C4-2B (cell line): ENCODE measurements around the gene CREM.

Source experiments
- H3K27ac ChIP-seq: fragments of 450-650 bp; 2 replicates; pipeline ENCODE4 v1.5.1; 2017
- ZFX ChIP-seq: fragments of 450-650 bp; IDR thresholded peaks from 2 replicates; pipeline ENCODE4 v1.6.1; 2017
- TF ChIP-seq, protein P1 (sequence below): fragments of 450-650 bp; conservative IDR thresholded peaks from 2 replicates; pipeline ENCODE4 v1.5.1; 2017; ENCODE audit warnings: mild to moderate bottlenecking

The CREM gene

DNA sequence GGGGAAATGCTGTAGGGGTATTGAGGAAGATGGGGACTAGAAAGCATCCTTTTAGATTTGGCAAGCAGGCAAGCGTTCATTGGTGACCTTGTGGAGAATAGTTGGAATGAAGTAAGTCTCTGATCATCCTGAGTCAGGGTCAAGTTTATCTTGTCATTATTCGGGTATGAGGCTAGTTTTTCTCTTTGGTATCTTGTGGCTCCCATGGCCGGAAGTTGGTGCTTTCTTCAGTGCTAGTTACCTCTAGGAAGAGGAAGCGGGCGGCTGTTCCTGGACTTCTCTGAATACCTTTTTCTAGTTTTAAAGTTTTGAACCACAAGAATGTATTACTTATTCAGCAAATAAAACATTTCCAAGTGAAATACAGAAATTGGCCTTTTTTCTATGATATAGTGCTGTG, 9.2 kb downstream of the CREM start:
- no peak overlapping the region for H3K27ac ChIP-seq
- no peak for TF ChIP-seq ZFX
- TF ChIP-seq, protein P1, sequence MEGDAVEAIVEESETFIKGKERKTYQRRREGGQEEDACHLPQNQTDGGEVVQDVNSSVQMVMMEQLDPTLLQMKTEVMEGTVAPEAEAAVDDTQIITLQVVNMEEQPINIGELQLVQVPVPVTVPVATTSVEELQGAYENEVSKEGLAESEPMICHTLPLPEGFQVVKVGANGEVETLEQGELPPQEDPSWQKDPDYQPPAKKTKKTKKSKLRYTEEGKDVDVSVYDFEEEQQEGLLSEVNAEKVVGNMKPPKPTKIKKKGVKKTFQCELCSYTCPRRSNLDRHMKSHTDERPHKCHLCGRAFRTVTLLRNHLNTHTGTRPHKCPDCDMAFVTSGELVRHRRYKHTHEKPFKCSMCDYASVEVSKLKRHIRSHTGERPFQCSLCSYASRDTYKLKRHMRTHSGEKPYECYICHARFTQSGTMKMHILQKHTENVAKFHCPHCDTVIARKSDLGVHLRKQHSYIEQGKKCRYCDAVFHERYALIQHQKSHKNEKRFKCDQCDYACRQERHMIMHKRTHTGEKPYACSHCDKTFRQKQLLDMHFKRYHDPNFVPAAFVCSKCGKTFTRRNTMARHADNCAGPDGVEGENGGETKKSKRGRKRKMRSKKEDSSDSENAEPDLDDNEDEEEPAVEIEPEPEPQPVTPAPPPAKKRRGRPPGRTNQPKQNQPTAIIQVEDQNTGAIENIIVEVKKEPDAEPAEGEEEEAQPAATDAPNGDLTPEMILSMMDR, result no peak

DNA sequence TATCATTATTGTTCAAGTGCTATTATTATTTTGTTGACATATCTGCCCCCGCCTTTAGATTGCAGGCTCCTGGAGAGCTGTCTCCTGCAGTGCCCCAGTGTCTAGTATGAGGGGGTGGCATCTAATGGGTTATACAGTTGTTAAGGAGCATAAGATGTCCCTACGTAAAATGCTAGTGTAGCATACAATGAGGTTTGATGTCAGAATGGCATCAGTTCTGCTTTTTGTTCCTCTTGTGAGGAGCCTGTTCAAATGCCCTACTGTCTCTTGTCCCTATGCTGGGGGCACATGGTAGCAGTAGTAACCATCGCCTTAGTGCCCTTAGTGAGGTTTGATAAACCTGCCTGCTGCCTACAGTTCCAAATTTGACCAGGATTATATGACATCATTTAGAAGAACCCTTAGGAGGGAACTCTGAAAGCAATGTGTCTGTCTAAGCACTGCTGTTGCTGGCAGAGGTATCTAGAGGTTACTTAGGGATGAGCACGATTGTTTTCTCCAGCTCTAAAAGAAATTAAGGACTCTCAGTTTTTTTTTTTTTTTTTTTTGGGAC, 9.7 kb downstream of the CREM start:
- TF ChIP-seq, protein P1, result no peak
- no peak for TF ChIP-seq ZFX

DNA sequence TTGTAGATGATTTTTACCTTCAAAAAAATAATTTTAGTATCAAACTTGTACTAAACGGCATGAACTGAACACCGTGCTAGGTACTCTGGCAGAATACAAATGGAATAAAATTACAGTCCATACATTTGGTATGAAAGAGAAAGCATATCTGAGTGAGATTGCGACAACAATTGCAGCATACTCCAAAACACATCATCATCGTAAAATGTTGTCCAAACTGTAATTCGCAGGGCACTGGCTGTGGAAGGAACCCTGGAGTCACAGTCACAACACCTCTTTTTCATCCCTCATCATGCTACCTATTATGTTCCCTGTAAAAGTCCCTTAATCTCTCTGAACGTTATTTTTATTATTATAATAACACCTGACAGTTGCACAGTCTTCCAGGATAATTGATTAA, 13.5 kb downstream of the CREM start:
- H3K27ac ChIP-seq, result no peak overlapping the region
- TF ChIP-seq, protein P1, result no peak
- TF ChIP-seq ZFX, result no peak

More for the DNA sequence above, 9.7 kb downstream of the CREM start:
- H3K27ac ChIP-seq, result no peak overlapping the region

DNA sequence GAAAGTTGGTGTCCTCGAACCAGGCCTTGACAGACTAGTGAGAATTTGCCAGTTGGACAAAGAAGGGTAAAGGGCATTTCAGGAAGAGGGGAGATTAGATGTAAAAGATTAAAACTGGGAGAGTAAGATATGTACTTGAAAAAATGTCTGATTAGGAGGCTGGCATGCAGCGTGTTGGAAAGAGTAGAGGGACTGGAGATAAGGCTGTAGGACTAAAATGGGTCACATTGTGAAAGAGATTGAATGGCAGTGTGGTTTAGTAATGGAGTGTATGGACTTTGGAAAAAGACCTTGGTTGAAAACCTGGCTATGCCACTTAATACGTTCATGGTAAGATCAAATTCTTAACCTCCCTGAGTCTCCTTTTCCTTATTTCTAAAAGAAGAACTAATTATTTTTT, 14.1 kb downstream of the CREM start:
- TF ChIP-seq ZFX, result no peak
- TF ChIP-seq, protein P1, result no peak

DNA sequence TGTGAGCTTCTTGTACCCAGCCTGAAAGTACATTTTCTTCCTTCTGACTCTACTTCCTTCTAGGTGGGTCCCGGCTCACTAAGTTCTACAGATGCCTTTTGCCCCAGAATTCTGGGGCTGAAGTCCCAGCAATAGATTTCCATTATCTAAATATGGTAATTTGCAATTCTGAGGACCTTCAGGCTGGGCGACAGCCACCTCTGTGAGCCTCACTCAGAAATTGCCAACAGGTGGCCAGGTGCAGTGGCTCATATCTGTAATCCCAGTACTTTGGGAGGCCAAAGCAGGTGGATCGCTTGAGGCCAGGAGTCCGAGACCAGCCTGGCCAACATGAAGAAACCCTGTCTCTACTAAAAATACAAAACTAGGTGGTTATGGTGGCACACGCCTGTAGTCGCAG, 23.7 kb downstream of the CREM start:
- TF ChIP-seq, protein P1, result no peak
- TF ChIP-seq ZFX, result no peak
- H3K27ac ChIP-seq, result no peak overlapping the region

More for the DNA sequence above, 14.1 kb downstream of the CREM start:
- no peak overlapping the region for H3K27ac ChIP-seq

DNA sequence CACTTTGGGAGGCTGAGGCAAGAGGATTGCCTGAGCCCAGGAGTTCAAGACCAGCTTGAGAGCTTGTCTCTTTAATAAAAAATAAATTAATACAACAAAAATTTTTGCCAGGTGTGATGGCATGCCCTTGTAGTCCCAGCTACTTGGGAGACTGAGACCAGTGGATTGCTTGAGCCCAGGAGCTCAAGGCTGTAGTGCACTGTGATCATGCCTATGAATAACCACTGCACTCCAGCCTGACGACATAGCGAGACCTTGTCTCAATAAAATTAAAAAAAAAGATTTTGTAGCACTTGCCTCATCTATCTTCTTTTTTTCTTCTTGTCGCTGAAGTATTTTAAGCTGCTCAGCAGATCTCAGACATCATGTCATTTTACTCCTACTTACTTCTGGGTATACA, 26.3 kb downstream of the CREM start:
- TF ChIP-seq, protein P1, result no peak
- TF ChIP-seq ZFX, result no peak
- no peak overlapping the region for H3K27ac ChIP-seq

DNA sequence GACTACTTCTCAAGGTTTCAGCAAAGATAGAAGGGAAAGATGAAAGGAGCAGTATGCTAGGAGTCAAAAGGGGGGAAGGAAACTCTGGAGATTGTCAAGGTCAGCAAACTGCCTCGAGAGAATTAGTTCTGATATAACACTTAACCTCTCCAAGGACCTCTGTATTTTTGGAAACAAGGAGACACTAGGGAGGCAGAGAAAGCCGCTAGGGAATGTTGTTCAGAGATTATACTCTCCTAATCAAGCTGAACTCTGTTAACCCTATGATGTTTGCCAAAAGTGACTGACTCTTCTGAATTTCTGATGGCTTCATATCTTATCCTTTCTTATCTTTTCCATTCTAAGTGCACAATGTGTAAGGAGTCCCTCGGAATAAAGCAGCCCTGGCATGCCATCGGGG, 27.1 kb downstream of the CREM start:
- TF ChIP-seq, protein P1, result no peak
- TF ChIP-seq ZFX, result no peak
- H3K27ac ChIP-seq, result no peak overlapping the region
